Measurements from ENCODE around the gene RUNX3.

The RUNX3 gene

GRCh38 chr1:24967555-24967954 is 37.5 kb upstream of the RUNX3 start:
- H3K9me2 ChIP-seq (replicated peaks; ENCODE audit: insufficient read depth, low read length), result no peaks in the 10 kb centered on the region
- H3K4me2 ChIP-seq (ENCODE audit: low read depth, low read length), result no peak overlapping the region
- peaks cover 14% of the 10 kb centered on the region for H3F3A ChIP-seq (ENCODE audit: insufficient read depth, low read length)
- no peaks in the 10 kb centered on the region for H3K36me3 ChIP-seq (replicated peaks; ENCODE audit: insufficient read depth, low read length)
- H3K27me3 ChIP-seq (replicated peaks; ENCODE audit: insufficient read depth, low read length), result peaks cover 4% of the 10 kb centered on the region; the same call in 1 of the 2 replicates
- H3K4me3 ChIP-seq (ENCODE audit: low read length), result no peak overlapping the region
- H3K9me3 ChIP-seq (replicated peaks; ENCODE audit: insufficient read depth, low read length), result no peaks in the 10 kb centered on the region
- TF ChIP-seq EZH2 (optimal IDR thresholded peaks at IDR 0.05; ENCODE audit: low read depth, low read length) (no peak), CTCF (IDR thresholded peaks at IDR 0.05; ENCODE audit: low read length) (no peak), EZH2phosphoT487 (IDR thresholded peaks at IDR 0.05; ENCODE audit: low read length) (no peak)
- no peaks in the 10 kb centered on the region for H3K79me2 ChIP-seq (ENCODE audit: low read length)
- H2AFZ ChIP-seq (ENCODE audit: low read length), result no peak overlapping the region
- H3K4me1 ChIP-seq (ENCODE audit: low read length), result peaks cover 19% of the 10 kb centered on the region
- no peak for DNase-seq
- no peak overlapping the region for H3K27ac ChIP-seq (ENCODE audit: low read length)
- no peak overlapping the region for H3K9ac ChIP-seq (ENCODE audit: low read length)
- H4K20me1 ChIP-seq (ENCODE audit: insufficient read depth, low read length), result no peaks in the 10 kb centered on the region

GRCh38 chr1:24966724-24967346 is 36.8 kb upstream of the RUNX3 start:
- DNase-seq, result no peak
- H3K27me3 ChIP-seq (replicated peaks; ENCODE audit: insufficient read depth, low read length), result peaks cover 4% of the 10 kb centered on the region; the same call in 1 of the 2 replicates
- H3K9me3 ChIP-seq (replicated peaks; ENCODE audit: insufficient read depth, low read length), result no peaks in the 10 kb centered on the region
- H3K4me3 ChIP-seq (ENCODE audit: low read length), result no peak overlapping the region
- no peak overlapping the region for H3K27ac ChIP-seq (ENCODE audit: low read length)
- H2AFZ ChIP-seq (ENCODE audit: low read length), result no peak overlapping the region
- peaks cover 19% of the 10 kb centered on the region for H3K4me1 ChIP-seq (ENCODE audit: low read length)
- no peak overlapping the region for H3K4me2 ChIP-seq (ENCODE audit: low read depth, low read length)
- no peaks in the 10 kb centered on the region for H3K79me2 ChIP-seq (ENCODE audit: low read length)
- H3K9me2 ChIP-seq (replicated peaks; ENCODE audit: insufficient read depth, low read length), result no peaks in the 10 kb centered on the region
- TF ChIP-seq EZH2 (optimal IDR thresholded peaks at IDR 0.05; ENCODE audit: low read depth, low read length) (no peak), CTCF (IDR thresholded peaks at IDR 0.05; ENCODE audit: low read length) (no peak), EZH2phosphoT487 (IDR thresholded peaks at IDR 0.05; ENCODE audit: low read length) (no peak)
- peaks cover 14% of the 10 kb centered on the region for H3F3A ChIP-seq (ENCODE audit: insufficient read depth, low read length)
- no peaks in the 10 kb centered on the region for H4K20me1 ChIP-seq (ENCODE audit: insufficient read depth, low read length)
- H3K9ac ChIP-seq (ENCODE audit: low read length), result no peak overlapping the region
- no peaks in the 10 kb centered on the region for H3K36me3 ChIP-seq (replicated peaks; ENCODE audit: insufficient read depth, low read length)

GRCh38 chr1:24966121-24966723 is 36.1 kb upstream of the RUNX3 start:
- no peak for DNase-seq
- H3K79me2 ChIP-seq (ENCODE audit: low read length), result no peaks in the 10 kb centered on the region
- H2AFZ ChIP-seq (ENCODE audit: low read length), result no peak overlapping the region
- no peak overlapping the region for H3K4me2 ChIP-seq (ENCODE audit: low read depth, low read length)
- no peak overlapping the region for H3K9ac ChIP-seq (ENCODE audit: low read length)
- H3K9me2 ChIP-seq (replicated peaks; ENCODE audit: insufficient read depth, low read length), result no peaks in the 10 kb centered on the region
- H3K36me3 ChIP-seq (replicated peaks; ENCODE audit: insufficient read depth, low read length), result no peaks in the 10 kb centered on the region
- no peak overlapping the region; the same call in 1 of the 2 replicates for H3K27ac ChIP-seq (ENCODE audit: low read length)
- peaks cover 14% of the 10 kb centered on the region for H3F3A ChIP-seq (ENCODE audit: insufficient read depth, low read length)
- H4K20me1 ChIP-seq (ENCODE audit: insufficient read depth, low read length), result no peaks in the 10 kb centered on the region
- peaks cover 4% of the 10 kb centered on the region; the same call in 1 of the 2 replicates for H3K27me3 ChIP-seq (replicated peaks; ENCODE audit: insufficient read depth, low read length)
- no peak overlapping the region for H3K4me3 ChIP-seq (ENCODE audit: low read length)
- TF ChIP-seq CTCF (IDR thresholded peaks at IDR 0.05; ENCODE audit: low read length), result no peak
- H3K4me1 ChIP-seq (ENCODE audit: low read length), result peaks cover 19% of the 10 kb centered on the region
- no peaks in the 10 kb centered on the region for H3K9me3 ChIP-seq (replicated peaks; ENCODE audit: insufficient read depth, low read length)
